Activated CD4-positive, alpha-beta T cell treated with anti-CD3 and anti-CD28 coated beads, Interleukin-2, amount 50 U/mL, for 4 hours (primary cell): ENCODE data around the gene GCNT3.

Source experiments
- DNase-seq, 2 experiments: peaks; one replicate each; pipeline ENCODE4 v3.0.0-alpha.2; 2020

GCNT3 gene

GRCh38 chr15:59611276-59612260 lies at the start of gene GCNT3:
GCNT3 (plus strand) TSS chr15:59611783; CDS start chr15:59618239, 6,456 bp downstream.
- DNase-seq: no peak

GRCh38 chr15:59562448-59563186 lies 49.0 kb upstream of the GCNT3 start:
- DNase-seq: no peak

- no peak for DNase-seq
Observed at GRCh38 chr15:59565299-59565698, 46.3 kb upstream of the GCNT3 start.

GRCh38 chr15:59567324-59567723 lies 44.3 kb upstream of the GCNT3 start:
- DNase-seq: no peak

- DNase-seq: no peak
Observed at GRCh38 chr15:59569477-59569876, 42.1 kb upstream of the GCNT3 start.

- DNase-seq: no peak
Observed at GRCh38 chr15:59570315-59570714, 41.3 kb upstream of the GCNT3 start.

GRCh38 chr15:59571606-59572005 lies 40.0 kb upstream of the GCNT3 start:
- DNase-seq: no peak

- DNase-seq: no peak
Observed at GRCh38 chr15:59583088-59583487, 28.5 kb upstream of the GCNT3 start.

- no peak for DNase-seq
Observed at GRCh38 chr15:59587085-59587826, 24.3 kb upstream of the GCNT3 start.

GRCh38 chr15:59590027-59590426 lies 21.6 kb upstream of the GCNT3 start:
- no peak for DNase-seq

- no peak for DNase-seq
Observed at GRCh38 chr15:59591356-59591755, 20.2 kb upstream of the GCNT3 start.

- DNase-seq: no peak
Observed at GRCh38 chr15:59594493-59594942, 17.1 kb upstream of the GCNT3 start.

GRCh38 chr15:59594991-59595390 lies 16.6 kb upstream of the GCNT3 start:
- DNase-seq: no peak

- DNase-seq: no peak
Observed at GRCh38 chr15:59595434-59595915, 16.1 kb upstream of the GCNT3 start.

GRCh38 chr15:59596640-59597039 lies 14.9 kb upstream of the GCNT3 start:
- DNase-seq: no peak

- no peak for DNase-seq
Observed at GRCh38 chr15:59598461-59598860, 13.1 kb upstream of the GCNT3 start.

GRCh38 chr15:59605994-59606393 lies 5.6 kb upstream of the GCNT3 start:
- DNase-seq: no peak

- no peak for DNase-seq
Observed at GRCh38 chr15:59609730-59610712, 1.6 kb upstream of the GCNT3 start.

GRCh38 chr15:59614153-59614552 lies 2.6 kb downstream of the GCNT3 start:
- DNase-seq: no peak

- DNase-seq: no peak
Observed at GRCh38 chr15:59615661-59616060, 4.1 kb downstream of the GCNT3 start.

GRCh38 chr15:59616379-59616778 lies 4.8 kb downstream of the GCNT3 start:
- DNase-seq: no peak

- no peak for DNase-seq
Observed at GRCh38 chr15:59618406-59618805, 6.8 kb downstream of the GCNT3 start.
